Endothelial cell of umbilical vein (primary cell): Measurements from ENCODE around the gene C14orf132. TPM values are rescaled to one million over a fixed set of nuclear protein-coding genes. Genes with fewer than 3 reads are reported as not detected.

ENCODE experiments used
- BruUV-seq: library from RNA; stranded (reverse); fragments of 400-500 nt; replicated peaks from 2 replicates; lab custom pipeline; 2021; lab: Mats Ljungman, UMichigan
- CTCF ChIA-PET: fragments of 300-600, 350-600 bp; sonication (Branson Sonifier 250); formaldehyde crosslinking; loops from one replicate; lab custom pipeline; 2021; ENCODE audit warnings: antibody characterized with exemption, inconsistent platforms; lab: Charles Lee
- POLR2A ChIA-PET: fragments of 300-600, 350-600 bp; sonication (Branson Sonifier 250); formaldehyde crosslinking; loops from one replicate; lab custom pipeline; 2021; ENCODE audit warnings: antibody characterized with exemption, inconsistent platforms; lab: Charles Lee
- DNase-seq: peaks from one replicate; pipeline ENCODE4 v3.0.0-alpha.2; 2011; ENCODE audit warnings: low read depth, low spot score
- FAIRE-seq: peaks from 2 replicates; lab custom pipeline; 2011; peaks lifted over from hg19 to GRCh38; lab: Jason Lieb, UNC
- H2AFZ ChIP-seq: 2 replicates; pipeline ENCODE4 v1.6.0; 2012; ENCODE audit warnings: low read depth, low read length, control low read depth, inconsistent platforms
- H3K27ac ChIP-seq: 2 replicates; pipeline ENCODE4 v1.5.1; 2011; ENCODE audit warnings: low read depth, mild to moderate bottlenecking, control low read depth, low read length, moderate library complexity; ENCODE audit not compliant: insufficient read depth
- H3K27me3 ChIP-seq, 2 experiments: 2 replicates each; pipeline versions ENCODE4 v1.6.0 to v1.6.1; 2011; ENCODE audit warnings: low read length in 2 of 2, mixed read lengths in 1 of 2; ENCODE audit not compliant: control insufficient read depth in 2 of 2, insufficient read depth in 2 of 2
- H3K36me3 ChIP-seq, 2 experiments: 2 replicates in 1 of 2; 3 replicates in 1 of 2; pipeline ENCODE4 v1.5.1; 2011; ENCODE audit warnings: low read length in 2 of 2, mild to moderate bottlenecking in 1 of 2, moderate library complexity in 1 of 2; ENCODE audit not compliant: control insufficient read depth in 2 of 2, insufficient read depth in 2 of 2; ENCODE audit errors: extremely low read depth in 1 of 2
- H3K4me1 ChIP-seq: 3 replicates; pipeline ENCODE4 v1.5.1; 2011; ENCODE audit warnings: mild to moderate bottlenecking, low read length; ENCODE audit not compliant: control insufficient read depth, insufficient read depth; ENCODE audit errors: extremely low read depth
- H3K4me2 ChIP-seq: 2 replicates; pipeline ENCODE4 v1.6.1; 2011; ENCODE audit warnings: low read length, control low read depth, mixed read lengths; ENCODE audit not compliant: insufficient read depth
- H3K4me3 ChIP-seq, 3 experiments: fragments of 200-600 bp in 1 of 3; sonication (generic), shearing (Covaris generic) in 1 of 3; replicated peaks in 1 of 3; 2 replicates each; pipeline ENCODE4 v1.5.1; 2011 to 2016; ENCODE audit warnings: control low read depth in 3 of 3, low read length in 3 of 3, mild to moderate bottlenecking in 2 of 3, inconsistent platforms in 1 of 3, low read depth in 1 of 3, moderate library complexity in 1 of 3; ENCODE audit not compliant: insufficient read depth in 1 of 3
- H3K79me2 ChIP-seq: 2 replicates; pipeline ENCODE4 v1.6.0; 2012; ENCODE audit warnings: low read length, inconsistent platforms; ENCODE audit not compliant: control insufficient read depth, insufficient read depth
- H3K9ac ChIP-seq: replicated peaks from 2 replicates; pipeline ENCODE3; 2011; ENCODE audit warnings: low read length, control low read depth; ENCODE audit not compliant: insufficient read depth; ENCODE audit errors: extremely low read depth
- H3K9me1 ChIP-seq: replicated peaks from 3 replicates; pipeline ENCODE4 v1.6.0; 2011; ENCODE audit warnings: mild to moderate bottlenecking, low read length; ENCODE audit not compliant: control insufficient read depth, insufficient read depth; ENCODE audit errors: extremely low read depth
- H3K9me3 ChIP-seq: replicated peaks from 2 replicates; pipeline ENCODE4 v1.5.1; 2012; ENCODE audit warnings: low read length, inconsistent platforms; ENCODE audit not compliant: control insufficient read depth, insufficient read depth
- H4K20me1 ChIP-seq: replicated peaks from 2 replicates; pipeline ENCODE3; 2011; ENCODE audit warnings: mild to moderate bottlenecking, low read length; ENCODE audit not compliant: control insufficient read depth, insufficient read depth; ENCODE audit errors: extremely low read depth
- EZH2 ChIP-seq: IDR thresholded peaks from 2 replicates; pipeline ENCODE4 v1.6.1; 2012; ENCODE audit warnings: borderline replicate concordance, low read depth, mild to moderate bottlenecking, moderate library complexity, low read length, inconsistent platforms; ENCODE audit not compliant: severe bottlenecking
- FOS ChIP-seq: IDR thresholded peaks from 2 replicates; pipeline ENCODE4 v1.6.1; 2011; ENCODE audit warnings: mild to moderate bottlenecking, low read length, moderate library complexity, borderline replicate concordance; ENCODE audit not compliant: insufficient read depth
- GATA2 ChIP-seq: IDR thresholded peaks from 2 replicates; pipeline ENCODE4 v1.7.0; 2011; ENCODE audit warnings: low read depth, mild to moderate bottlenecking, moderate library complexity, mixed read lengths, low read length; ENCODE audit not compliant: insufficient read length, insufficient read depth
- JUN ChIP-seq: IDR thresholded peaks from 2 replicates; pipeline ENCODE4 v1.6.1; 2011; ENCODE audit warnings: borderline replicate concordance, low read depth; ENCODE audit not compliant: insufficient read length, insufficient read depth
- MYC ChIP-seq: IDR thresholded peaks from one replicate; pipeline ENCODE4 v1.6.1; 2011; ENCODE audit warnings: mild to moderate bottlenecking, low read depth, low read length
- POLR2A ChIP-seq: IDR thresholded peaks from 2 replicates; pipeline ENCODE4 v1.6.1; 2012; ENCODE audit warnings: low read depth, mild to moderate bottlenecking, control low read depth, low read length
- POLR2AphosphoS5 ChIP-seq: IDR thresholded peaks from 2 replicates; pipeline ENCODE4 v1.6.1; 2012; ENCODE audit warnings: low read depth, mild to moderate bottlenecking, control low read depth, low read length, moderate library complexity; ENCODE audit not compliant: insufficient read depth
- dilution Hi-C: fragments of 300-500 bp; cut with MboI; formaldehyde crosslinking; loops from one replicate; pipeline ENCODE4 v1.15.0; 2019; ENCODE audit warnings: low sequenced_read_pairs; ENCODE audit not compliant: extremely low pct_ligation_motif_present
- intact Hi-C: fragments of 100-400 bp; cut with micrococcal nuclease; formaldehyde crosslinking; loops from one replicate; pipeline ENCODE4 v1.10.0; 2022
- polyA plus RNA-seq, 4 experiments: library from polyadenylated mRNA; depleted of rRNA in 3 of 4; stranded (reverse) in 3 of 4; unstranded in 1 of 4; fragments of >200 nt; gene quantifications; 2 replicates each; pipeline versions ENCODE4 v1.2.1 to v1.2.3, GENCODE V29; 2011 to 2012; ENCODE audit warnings: missing spikeins in 1 of 4
- total RNA-seq: library from RNA; stranded (reverse); gene quantifications from 2 replicates; pipeline ENCODE4 v1.2.3, GENCODE V29; 2021
- TF ChIP-seq, protein P1 (sequence below): IDR thresholded peaks from 2 replicates; pipeline ENCODE4 v1.6.1; 2011; ENCODE audit not compliant: insufficient read depth, insufficient read length
- TF ChIP-seq, protein P2 (sequence below), 2 donors: IDR thresholded peaks; 1 replicate in 1 of 2; 2 replicates in 1 of 2; pipeline ENCODE4 v1.5.1; 2011; ENCODE audit warnings: low read length in 2 of 2, mild to moderate bottlenecking in 2 of 2, moderate library complexity in 2 of 2, control low read depth in 1 of 2, inconsistent platforms in 1 of 2, low read depth in 1 of 2; ENCODE audit not compliant: insufficient read depth in 1 of 2; ENCODE audit errors: extremely low read depth in 1 of 2

The C14orf132 gene
- total and polyA plus RNA-seq, 2 donors (not counting 3 experiments of a cell fraction or from before 2014, with no cell fraction given), result 3.2 to 7.6 TPM

DNA sequence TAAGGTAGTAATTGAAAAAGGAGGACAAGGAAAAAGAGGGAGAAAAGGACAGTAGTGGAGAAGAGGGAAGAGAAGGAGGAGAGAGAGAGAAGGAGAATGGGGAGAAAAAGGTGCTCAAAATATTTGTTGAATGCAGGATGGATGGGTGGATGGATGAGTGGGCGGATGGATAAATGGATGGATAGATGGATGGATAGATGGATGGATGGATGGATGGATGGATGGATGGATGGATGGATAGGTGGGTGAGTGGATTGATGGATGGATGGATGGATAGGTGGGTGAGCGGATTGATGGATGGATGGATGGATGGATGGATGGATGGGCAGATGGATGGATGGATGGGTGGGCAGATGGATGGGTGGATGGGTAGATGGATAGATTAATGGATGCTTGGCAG lies 21.3 kb upstream of the C14orf132 start:
- Histone ChIP-seq H3K27ac (no peak overlapping the region), H3K4me1 (no peaks in the 10 kb centered on the region), H3K4me3 (no peak overlapping the region), H3K4me2 (no peak overlapping the region), H3K27me3 (no peaks in the 10 kb centered on the region), H4K20me1 (no peaks in the 10 kb centered on the region), H3K9me1 (no peaks in the 10 kb centered on the region), H3K79me2 (no peaks in the 10 kb centered on the region), H3K36me3 (no peaks in the 10 kb centered on the region), H3K9me3 (no peaks in the 10 kb centered on the region), H2AFZ (no peak overlapping the region), H3K9ac (no peak overlapping the region)
- no peak for DNase-seq
- FAIRE-seq, result no peak
- intact Hi-C loops, result no loop called here
- ChIA-PET CTCF (no interaction called here), POLR2A (no interaction called here)
- no TSS peak for BruUV-seq
- dilution Hi-C loops, result no loop called here
- TF ChIP-seq MYC (no peak), POLR2A (no peak), JUN (no peak), POLR2AphosphoS5 (no peak), EZH2 (no peak), FOS (no peak), GATA2 (no peak)
- TF ChIP-seq, protein P1, sequence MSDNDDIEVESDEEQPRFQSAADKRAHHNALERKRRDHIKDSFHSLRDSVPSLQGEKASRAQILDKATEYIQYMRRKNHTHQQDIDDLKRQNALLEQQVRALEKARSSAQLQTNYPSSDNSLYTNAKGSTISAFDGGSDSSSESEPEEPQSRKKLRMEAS, result no peak
- TF ChIP-seq, protein P2, sequence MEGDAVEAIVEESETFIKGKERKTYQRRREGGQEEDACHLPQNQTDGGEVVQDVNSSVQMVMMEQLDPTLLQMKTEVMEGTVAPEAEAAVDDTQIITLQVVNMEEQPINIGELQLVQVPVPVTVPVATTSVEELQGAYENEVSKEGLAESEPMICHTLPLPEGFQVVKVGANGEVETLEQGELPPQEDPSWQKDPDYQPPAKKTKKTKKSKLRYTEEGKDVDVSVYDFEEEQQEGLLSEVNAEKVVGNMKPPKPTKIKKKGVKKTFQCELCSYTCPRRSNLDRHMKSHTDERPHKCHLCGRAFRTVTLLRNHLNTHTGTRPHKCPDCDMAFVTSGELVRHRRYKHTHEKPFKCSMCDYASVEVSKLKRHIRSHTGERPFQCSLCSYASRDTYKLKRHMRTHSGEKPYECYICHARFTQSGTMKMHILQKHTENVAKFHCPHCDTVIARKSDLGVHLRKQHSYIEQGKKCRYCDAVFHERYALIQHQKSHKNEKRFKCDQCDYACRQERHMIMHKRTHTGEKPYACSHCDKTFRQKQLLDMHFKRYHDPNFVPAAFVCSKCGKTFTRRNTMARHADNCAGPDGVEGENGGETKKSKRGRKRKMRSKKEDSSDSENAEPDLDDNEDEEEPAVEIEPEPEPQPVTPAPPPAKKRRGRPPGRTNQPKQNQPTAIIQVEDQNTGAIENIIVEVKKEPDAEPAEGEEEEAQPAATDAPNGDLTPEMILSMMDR (IDR thresholded peaks at IDR 0.05; ENCODE audit: extremely low read depth in 1 of 2, insufficient read depth in 1 of 2, low read depth in 1 of 2, low read length in 2 of 2), result no peak
